Endothelial cell (in vitro differentiated cells): ENCODE measurements around the gene TNFRSF19. TPM values are rescaled to one million over a fixed set of nuclear protein-coding genes. Genes with fewer than 3 reads are reported as not detected.

ENCODE experiments used
- DNase-seq: peaks from one replicate; pipeline ENCODE4 v3.0.0; 2021; ENCODE audit warnings: low spot score
- H3K27ac Mint-ChIP-seq: one replicate; pipeline ENCODE4 v1.8.0; 2021; ENCODE audit warnings: mixed read lengths, inconsistent platforms; ENCODE audit not compliant: unreplicated experiment
- H3K27me3 Mint-ChIP-seq: one replicate; pipeline ENCODE4 v1.8.0; 2021; ENCODE audit warnings: mild to moderate bottlenecking, moderate library complexity, mixed read lengths, inconsistent platforms; ENCODE audit not compliant: unreplicated experiment
- H3K36me3 Mint-ChIP-seq: one replicate; pipeline ENCODE4 v1.8.0; 2021; ENCODE audit warnings: mild to moderate bottlenecking, low read depth, mixed read lengths, inconsistent platforms; ENCODE audit not compliant: unreplicated experiment
- H3K4me1 Mint-ChIP-seq: one replicate; pipeline ENCODE4 v1.8.0; 2021; ENCODE audit warnings: mild to moderate bottlenecking, mixed read lengths, inconsistent platforms; ENCODE audit not compliant: unreplicated experiment
- H3K4me3 Mint-ChIP-seq: one replicate; pipeline ENCODE4 v1.8.0; 2021; ENCODE audit warnings: mild to moderate bottlenecking, mixed read lengths, inconsistent platforms; ENCODE audit not compliant: unreplicated experiment
- H3K9me3 Mint-ChIP-seq: one replicate; pipeline ENCODE4 v1.8.0; 2021; ENCODE audit warnings: mixed read lengths, inconsistent platforms; ENCODE audit not compliant: unreplicated experiment
- CTCF ChIP-seq: fragments of 200-600 bp; sonication (generic); IDR thresholded peaks from one replicate; pipeline ENCODE4 v1.5.0; 2021; ENCODE audit warnings: antibody characterized with exemption; ENCODE audit not compliant: unreplicated experiment
- total RNA-seq: library from RNA; stranded (reverse); fragmentation: NEBNext Ultra II Directional; extraction: Animal tissue kit (Norgen Biotek cat#: 25700); gene quantifications from one replicate; pipeline ENCODE4 v1.2.1, GENCODE V29; 2021; ENCODE audit not compliant: unreplicated experiment

Gene TNFRSF19
- total RNA-seq, 1 donor from 2014 or later = 8.8 TPM

GRCh38 chr13:23637829-23638228 lies 67.6 kb downstream of the TNFRSF19 start:
- Mint-ChIP-seq H3K36me3 (no peaks in the 10 kb centered on the region), H3K4me3 (no peak overlapping the region), H3K9me3 (no peaks in the 10 kb centered on the region), H3K27me3 (no peaks in the 10 kb centered on the region), H3K27ac (no peak overlapping the region), H3K4me1 (peaks cover 24% of the 10 kb centered on the region)
- no peak for TF ChIP-seq CTCF
- no peak for DNase-seq

GRCh38 chr13:23639674-23640073 lies 69.5 kb downstream of the TNFRSF19 start:
- Mint-ChIP-seq H3K9me3 (no peaks in the 10 kb centered on the region), H3K27ac (no peak overlapping the region), H3K4me1 (peaks cover 26% of the 10 kb centered on the region), H3K36me3 (no peaks in the 10 kb centered on the region), H3K27me3 (no peaks in the 10 kb centered on the region), H3K4me3 (no peak overlapping the region)
- TF ChIP-seq CTCF = no peak
- DNase-seq = no peak

- Mint-ChIP-seq H3K36me3 (no peaks in the 10 kb centered on the region), H3K4me3 (no peak overlapping the region), H3K27ac (no peak overlapping the region), H3K9me3 (no peaks in the 10 kb centered on the region), H3K27me3 (no peaks in the 10 kb centered on the region), H3K4me1 (peaks cover 20% of the 10 kb centered on the region)
- DNase-seq = no peak
- no peak for TF ChIP-seq CTCF
These were observed 71.9 kb downstream of the TNFRSF19 start for GRCh38 chr13:23642110-23642509.

GRCh38 chr13:23643338-23644125 lies 73.3 kb downstream of the TNFRSF19 start:
- no peak overlapping the region for H3K4me3 Mint-ChIP-seq
- DNase-seq = no peak

More at GRCh38 chr13:23643338-23644125, 73.3 kb downstream of the TNFRSF19 start:
- no peaks in the 10 kb centered on the region for H3K27me3 Mint-ChIP-seq
- H3K36me3 Mint-ChIP-seq = no peaks in the 10 kb centered on the region
- H3K9me3 Mint-ChIP-seq = no peaks in the 10 kb centered on the region
- no peak overlapping the region for H3K27ac Mint-ChIP-seq
- no peak for TF ChIP-seq CTCF
- peaks cover 7% of the 10 kb centered on the region for H3K4me1 Mint-ChIP-seq
